SK-N-SH treated with all-trans-retinoic acid at 6 μM for 48 hours (cell line): ENCODE results near the gene SLC25A33.
A peak's percentile ranks its signal among the peaks of the same experiment; 100 is the strongest.

Source experiments
- ATAC-seq: fragments of 200-7000 bp; cut with Tn5 transposase; 3 replicates; pipeline ENCODE4 v1.9.1; 2020; ENCODE audit warnings: mild to moderate bottlenecking, moderate library complexity
- ARNTL ChIP-seq: fragments of 450-650 bp; formaldehyde crosslinking; IDR thresholded peaks from 2 replicates; pipeline ENCODE4 v1.5.0; 2020; ENCODE audit warnings: low read depth, mild to moderate bottlenecking, moderate library complexity, borderline replicate concordance
- BACH2 ChIP-seq: fragments of 250-450 bp; sonication (Bioruptor Pico); IDR thresholded peaks from 2 replicates; pipeline ENCODE4 v1.9.0; 2021; ENCODE audit warnings: mild to moderate bottlenecking, borderline replicate concordance
- CREB5 ChIP-seq: fragments of 250-450 bp; sonication (Bioruptor Pico); IDR thresholded peaks from 2 replicates; pipeline ENCODE4 v1.5.1; 2020; ENCODE audit warnings: low read depth, mild to moderate bottlenecking, moderate library complexity
- CSDC2 ChIP-seq: fragments of 250-450 bp; sonication (Bioruptor Pico); IDR thresholded peaks from 2 replicates; pipeline ENCODE4 v1.5.0; 2020; ENCODE audit warnings: mild to moderate bottlenecking, moderate library complexity
- CSRNP3 ChIP-seq: fragments of 250-450 bp; sonication (Bioruptor Pico); IDR thresholded peaks from 2 replicates; pipeline ENCODE4 v1.5.1; 2021; ENCODE audit warnings: mild to moderate bottlenecking, moderate library complexity
- GLIS3 ChIP-seq: fragments of 250-450 bp; sonication (Bioruptor Pico); IDR thresholded peaks from 2 replicates; pipeline ENCODE4 v1.5.0; 2020; ENCODE audit warnings: mild to moderate bottlenecking, moderate library complexity
- ISL1 ChIP-seq: fragments of 250-450 bp; sonication (Bioruptor Pico); IDR thresholded peaks from 2 replicates; pipeline ENCODE4 v2.1.2; 2022; ENCODE audit warnings: mild to moderate bottlenecking, moderate library complexity
- OSR1 ChIP-seq: fragments of 250-450 bp; sonication (Bioruptor Pico); IDR thresholded peaks from 2 replicates; pipeline ENCODE4 v1.8.0; 2022; ENCODE audit warnings: moderate library complexity, mild to moderate bottlenecking, inconsistent platforms
- PATZ1 ChIP-seq: fragments of 250-450 bp; sonication (Bioruptor Pico); IDR thresholded peaks from 2 replicates; pipeline ENCODE4 v1.8.0; 2020; ENCODE audit warnings: mild to moderate bottlenecking, moderate library complexity, borderline replicate concordance
- POU6F1 ChIP-seq: fragments of 250-450 bp; sonication (Bioruptor Pico); IDR thresholded peaks from 2 replicates; pipeline ENCODE4 v1.8.0; 2021; ENCODE audit warnings: low read depth, mild to moderate bottlenecking, moderate library complexity, borderline replicate concordance
- PPARA ChIP-seq: fragments of 250-450 bp; sonication (Bioruptor Pico); IDR thresholded peaks from 2 replicates; pipeline ENCODE4 v1.5.0; 2020; ENCODE audit warnings: mild to moderate bottlenecking, borderline replicate concordance
- RARB ChIP-seq: fragments of 250-450 bp; sonication (Bioruptor Pico); IDR thresholded peaks from 2 replicates; pipeline ENCODE4 v1.8.0; 2021; ENCODE audit warnings: mild to moderate bottlenecking, moderate library complexity
- SNAI2 ChIP-seq: fragments of 250-450 bp; sonication (Bioruptor Pico); IDR thresholded peaks from 2 replicates; pipeline ENCODE4 v1.5.0; 2020; ENCODE audit warnings: mild to moderate bottlenecking, moderate library complexity
- TSHZ2 ChIP-seq: fragments of 250-450 bp; sonication (Bioruptor Pico); IDR thresholded peaks from 2 replicates; pipeline ENCODE4 v1.5.0; 2020; ENCODE audit warnings: mild to moderate bottlenecking, moderate library complexity
- ZC3H10 ChIP-seq: fragments of 250-450 bp; sonication (Bioruptor Pico); IDR thresholded peaks from 2 replicates; pipeline ENCODE4 v1.5.1; 2021; ENCODE audit warnings: mild to moderate bottlenecking, moderate library complexity
- ZFP3 ChIP-seq: fragments of 250-450 bp; sonication (Bioruptor Pico); IDR thresholded peaks from 2 replicates; pipeline ENCODE4 v1.5.0; 2020; ENCODE audit warnings: mild to moderate bottlenecking, moderate library complexity
- ZFP30 ChIP-seq: fragments of 450-650 bp; formaldehyde crosslinking; IDR thresholded peaks from 2 replicates; pipeline ENCODE4 v1.5.0; 2022; ENCODE audit warnings: mild to moderate bottlenecking, moderate library complexity
- ZNF565 ChIP-seq: fragments of 450-650 bp; formaldehyde crosslinking; conservative IDR thresholded peaks from 2 replicates; pipeline ENCODE4 v1.5.0; 2020; ENCODE audit warnings: low read depth, mild to moderate bottlenecking, moderate library complexity
- ZNF70 ChIP-seq: fragments of 450-650 bp; formaldehyde crosslinking; IDR thresholded peaks from 2 replicates; pipeline ENCODE4 v1.5.0; 2020; ENCODE audit warnings: mild to moderate bottlenecking, moderate library complexity
- ZNF8 ChIP-seq: fragments of 450-650 bp; formaldehyde crosslinking; IDR thresholded peaks from 2 replicates; pipeline ENCODE4 v1.5.0; 2020; ENCODE audit warnings: mild to moderate bottlenecking, moderate library complexity

SLC25A33 gene

GRCh38 chr1:9529190-9529589 is 10.1 kb upstream of the SLC25A33 start:
- peak; percentile 27; the same call in 2 of the 3 replicates for ATAC-seq

GRCh38 chr1:9530320-9530719 is 8.9 kb upstream of the SLC25A33 start:
- no peak for ATAC-seq
- TF ChIP-seq ZC3H10 (CRISPR knock-in tag): no peak
- TF ChIP-seq CREB5 (CRISPR knock-in tag): no peak
- TF ChIP-seq ISL1 (CRISPR knock-in tag): no peak
- no peak for TF ChIP-seq CSRNP3 (CRISPR knock-in tag)
- TF ChIP-seq PPARA (CRISPR knock-in tag): no peak
- TF ChIP-seq ARNTL (CRISPR knock-in tag): no peak
- TF ChIP-seq RARB (CRISPR knock-in tag): no peak
- no peak for TF ChIP-seq ZNF8 (CRISPR knock-in tag)
- TF ChIP-seq OSR1 (CRISPR knock-in tag): no peak
- no peak for TF ChIP-seq ZFP30 (CRISPR knock-in tag)
- TF ChIP-seq CSDC2 (CRISPR knock-in tag): no peak
- no peak for TF ChIP-seq TSHZ2 (CRISPR knock-in tag)
- no peak for TF ChIP-seq ZNF70 (CRISPR knock-in tag)
- no peak for TF ChIP-seq POU6F1
- no peak for TF ChIP-seq PATZ1
- no peak for TF ChIP-seq GLIS3 (CRISPR knock-in tag)
- no peak for TF ChIP-seq ZFP3 (CRISPR knock-in tag)
- TF ChIP-seq BACH2 (CRISPR knock-in tag): no peak
- no peak for TF ChIP-seq SNAI2 (CRISPR knock-in tag)
- TF ChIP-seq ZNF565: no peak
- TF ChIP-seq, all 23 proteins: peak for 0

More at GRCh38 chr1:9529190-9529589, 10.1 kb upstream of the SLC25A33 start:
- TF ChIP-seq CSDC2 (CRISPR knock-in tag): no peak

GRCh38 chr1:9534953-9535352 is 4.3 kb upstream of the SLC25A33 start:
- TF ChIP-seq TSHZ2 (CRISPR knock-in tag) (no peak), ZNF565 (no peak), RARB (CRISPR knock-in tag) (no peak), ZFP3 (CRISPR knock-in tag) (no peak), ISL1 (CRISPR knock-in tag) (no peak), PPARA (CRISPR knock-in tag) (no peak), BACH2 (CRISPR knock-in tag) (no peak), POU6F1 (no peak)
- TF ChIP-seq, all 23 proteins: peak for 0
- ATAC-seq: no peak
